Vagina (tissue), 2 donors: ENCODE measurements around the gene SPOCD1. TPM values are rescaled to one million over a fixed set of nuclear protein-coding genes. Genes with fewer than 3 reads are reported as not detected.

ENCODE experiments used
- DNase-seq, 2 donors: peaks; one replicate each; pipeline ENCODE4 v3.0.0-alpha.2; 2017; ENCODE audit errors: extremely low spot score in 2 of 2
- H3K27ac ChIP-seq: fragments of 200-600 bp; sonication (generic); one replicate; pipeline ENCODE4 v1.5.1; 2019
- H3K27me3 ChIP-seq: fragments of 200-600 bp; sonication (generic); one replicate; pipeline ENCODE4 v1.5.1; 2019
- H3K36me3 ChIP-seq, 2 donors: fragments of 200-600 bp; sonication (generic); one replicate each; pipeline ENCODE4 v1.5.1; 2017 to 2019
- H3K4me1 ChIP-seq: fragments of 200-600 bp; sonication (generic); one replicate; pipeline ENCODE4 v1.5.1; 2019
- H3K4me3 ChIP-seq, 2 donors: fragments of 200-600 bp; sonication (generic); 1 replicate in 1 of 2; 2 replicates in 1 of 2; pipeline ENCODE4 v1.5.1; 2016 to 2019
- H3K9me3 ChIP-seq: fragments of 200-600 bp; sonication (generic); one replicate; pipeline ENCODE4 v1.5.1; 2019
- POLR2A ChIP-seq, 2 donors: fragments of 450-650 bp; IDR thresholded peaks; one replicate each; pipeline ENCODE4 v1.6.1; 2017; ENCODE audit warnings: antibody characterized with exemption in 2 of 2, mild to moderate bottlenecking in 2 of 2, moderate library complexity in 2 of 2
- POLR2AphosphoS5 ChIP-seq, 2 donors: sonication (generic); formaldehyde crosslinking; IDR thresholded peaks; one replicate each; pipeline ENCODE4 v1.9.0; 2017; ENCODE audit warnings: antibody characterized with exemption in 2 of 2, mild to moderate bottlenecking in 2 of 2, low read depth in 1 of 2; ENCODE audit not compliant: insufficient read depth in 1 of 2
- intact Hi-C: fragments of 100-400 bp; cut with DNase I; formaldehyde crosslinking; loops from one replicate; pipeline ENCODE4 v1.15.1; 2023
- microRNA-seq: library from miRNA; unstranded; fragments of <30 nt; microRNA quantifications from one replicate; pipeline ENCODE4, GENCODE V29; 2017; ENCODE audit warnings: borderline number of aligned reads, borderline replicate concordance
- small RNA-seq: library from RNA; depleted of rRNA; stranded (forward); fragments of <200 nt; gene quantifications from one replicate; pipeline ENCODE3, GENCODE V24; 2016
- total RNA-seq: library from RNA; depleted of rRNA; stranded (reverse); fragments of >200 nt; gene quantifications from one replicate; pipeline ENCODE4 v1.2.3, GENCODE V29; 2016
- TF ChIP-seq, protein P1 (sequence below), 3 experiments: fragments of 450-650 bp in 2 of 3; fragments of 200-600 bp in 1 of 3; sonication (generic) in 1 of 3; IDR thresholded peaks; one replicate each; pipeline ENCODE4 v1.5.1; 2017 to 2019; ENCODE audit warnings: antibody characterized with exemption in 3 of 3, mild to moderate bottlenecking in 2 of 3, moderate library complexity in 2 of 3

SPOCD1 gene
- total RNA-seq, 1 donor from 2014 or later = 4.2 TPM

DNA sequence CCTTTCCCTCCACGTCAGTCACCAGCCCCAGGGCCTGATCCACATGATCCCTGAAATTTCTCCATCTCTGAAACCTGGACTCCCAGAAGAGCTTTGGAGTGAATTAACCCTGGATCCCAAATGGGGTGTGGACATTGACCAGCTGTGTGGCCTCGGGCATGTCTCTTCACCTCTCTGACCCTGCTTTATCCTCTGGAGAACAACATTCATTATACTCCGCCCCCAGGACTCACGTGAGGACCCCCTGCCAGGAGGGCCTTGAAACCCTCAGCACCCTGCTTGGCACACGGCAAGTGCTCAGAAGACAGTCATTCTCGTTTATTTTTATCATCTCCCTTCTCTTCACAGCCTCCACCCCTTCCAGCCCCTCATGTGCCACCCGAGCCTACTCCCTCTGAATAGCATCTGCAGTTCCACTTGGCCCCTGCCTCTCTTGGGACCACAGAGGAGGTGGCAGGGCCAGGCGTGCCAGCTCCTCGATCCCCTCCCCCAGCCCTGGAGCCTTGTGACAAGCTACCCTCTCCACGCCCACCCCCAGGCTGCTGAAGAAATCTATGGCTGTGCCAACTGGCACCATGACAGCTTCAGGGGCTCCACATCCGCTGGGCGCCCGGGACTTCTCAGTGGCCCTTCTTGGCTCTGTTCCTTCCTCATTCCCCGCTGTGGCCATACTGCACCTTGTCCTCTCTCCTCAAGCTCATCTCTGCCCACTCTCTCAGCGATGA lies 69.7 kb downstream of the SPOCD1 start:
- TF ChIP-seq, protein P1, sequence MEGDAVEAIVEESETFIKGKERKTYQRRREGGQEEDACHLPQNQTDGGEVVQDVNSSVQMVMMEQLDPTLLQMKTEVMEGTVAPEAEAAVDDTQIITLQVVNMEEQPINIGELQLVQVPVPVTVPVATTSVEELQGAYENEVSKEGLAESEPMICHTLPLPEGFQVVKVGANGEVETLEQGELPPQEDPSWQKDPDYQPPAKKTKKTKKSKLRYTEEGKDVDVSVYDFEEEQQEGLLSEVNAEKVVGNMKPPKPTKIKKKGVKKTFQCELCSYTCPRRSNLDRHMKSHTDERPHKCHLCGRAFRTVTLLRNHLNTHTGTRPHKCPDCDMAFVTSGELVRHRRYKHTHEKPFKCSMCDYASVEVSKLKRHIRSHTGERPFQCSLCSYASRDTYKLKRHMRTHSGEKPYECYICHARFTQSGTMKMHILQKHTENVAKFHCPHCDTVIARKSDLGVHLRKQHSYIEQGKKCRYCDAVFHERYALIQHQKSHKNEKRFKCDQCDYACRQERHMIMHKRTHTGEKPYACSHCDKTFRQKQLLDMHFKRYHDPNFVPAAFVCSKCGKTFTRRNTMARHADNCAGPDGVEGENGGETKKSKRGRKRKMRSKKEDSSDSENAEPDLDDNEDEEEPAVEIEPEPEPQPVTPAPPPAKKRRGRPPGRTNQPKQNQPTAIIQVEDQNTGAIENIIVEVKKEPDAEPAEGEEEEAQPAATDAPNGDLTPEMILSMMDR (IDR thresholded peaks at IDR 0.05) = no peak
- TF ChIP-seq POLR2AphosphoS5 (IDR thresholded peaks at IDR 0.05; ENCODE audit: insufficient read depth in 1 of 2, low read depth in 1 of 2) = no peak
- TF ChIP-seq POLR2A (IDR thresholded peaks at IDR 0.05) = no peak
- intact Hi-C loops = no loop called here
- no peak for DNase-seq

GRCh38 chr1:31745096-31745945 lies 70.5 kb downstream of the SPOCD1 start:
- H3K9me3 ChIP-seq = no peaks in the 10 kb centered on the region
- H3K4me1 ChIP-seq = no peaks in the 10 kb centered on the region
- H3K27me3 ChIP-seq = no peaks in the 10 kb centered on the region
- no peak overlapping the region for H3K4me3 ChIP-seq
- intact Hi-C loops = no loop called here
- no peak overlapping the region for H3K27ac ChIP-seq
- no peak for DNase-seq
- no peaks in the 10 kb centered on the region for H3K36me3 ChIP-seq
- no peak for TF ChIP-seq POLR2A (IDR thresholded peaks at IDR 0.05)
- TF ChIP-seq, protein P1 (IDR thresholded peaks at IDR 0.05) = peak; percentile 24 to 54 (median 32)
- no peak for TF ChIP-seq POLR2AphosphoS5 (IDR thresholded peaks at IDR 0.05; ENCODE audit: insufficient read depth in 1 of 2, low read depth in 1 of 2)

More for the DNA sequence above, 69.7 kb downstream of the SPOCD1 start:
- no peak overlapping the region for H3K27ac ChIP-seq
- no peaks in the 10 kb centered on the region for H3K27me3 ChIP-seq
- H3K4me3 ChIP-seq = no peak overlapping the region
- no peaks in the 10 kb centered on the region for H3K36me3 ChIP-seq
- H3K4me1 ChIP-seq = no peaks in the 10 kb centered on the region
- H3K9me3 ChIP-seq = no peaks in the 10 kb centered on the region

GRCh38 chr1:31744165-31744888 lies 71.5 kb downstream of the SPOCD1 start:
- TF ChIP-seq POLR2A (IDR thresholded peaks at IDR 0.05) (no peak), POLR2AphosphoS5 (IDR thresholded peaks at IDR 0.05; ENCODE audit: insufficient read depth in 1 of 2, low read depth in 1 of 2) (no peak)
- TF ChIP-seq, protein P1 (IDR thresholded peaks at IDR 0.05) = no peak

DNA sequence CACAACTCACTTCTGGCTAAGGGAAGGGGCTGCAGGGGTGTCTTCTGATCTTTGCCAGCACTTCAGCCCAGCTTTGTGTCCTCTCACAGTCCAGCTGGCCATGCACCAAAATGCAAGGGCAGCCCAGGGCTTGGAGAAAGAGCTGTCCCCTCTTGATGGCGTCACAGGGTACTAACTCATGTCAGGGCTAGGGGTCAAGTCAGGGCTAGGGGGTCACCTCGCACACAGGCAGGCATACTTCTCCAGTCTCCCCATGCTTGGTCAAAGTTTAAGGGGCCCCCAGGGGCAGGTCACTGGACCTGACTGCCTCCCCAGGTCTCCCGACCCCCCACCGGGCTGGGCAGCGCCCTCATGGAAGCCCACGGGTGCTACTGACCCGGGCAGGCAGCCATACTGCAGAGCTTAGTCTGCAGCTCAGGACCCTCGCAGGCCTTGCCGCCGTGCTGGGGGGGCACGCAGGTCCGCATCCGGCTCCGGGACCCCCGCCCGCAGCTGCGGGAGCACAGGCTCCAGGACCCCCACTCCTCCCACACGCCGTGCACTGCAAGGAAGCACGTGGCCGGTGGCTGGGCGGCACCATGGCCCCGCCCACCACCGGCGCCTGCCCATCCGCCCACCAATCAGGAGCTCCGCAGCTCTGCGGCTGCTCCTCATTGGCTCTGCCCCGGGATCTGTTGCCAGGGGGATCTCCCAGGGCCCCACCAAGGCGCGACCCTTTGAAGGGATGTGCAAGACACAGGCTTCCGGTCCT lies 73.2 kb downstream of the SPOCD1 start:
- no peak for DNase-seq
- Histone ChIP-seq H3K4me3 (no peak overlapping the region), H3K27ac (no peak overlapping the region), H3K9me3 (no peaks in the 10 kb centered on the region), H3K4me1 (no peaks in the 10 kb centered on the region), H3K27me3 (no peaks in the 10 kb centered on the region), H3K36me3 (no peaks in the 10 kb centered on the region)
- intact Hi-C loops = no loop called here
- TF ChIP-seq POLR2AphosphoS5 (IDR thresholded peaks at IDR 0.05; ENCODE audit: insufficient read depth in 1 of 2, low read depth in 1 of 2) = no peak
- TF ChIP-seq POLR2A (IDR thresholded peaks at IDR 0.05) = no peak
- TF ChIP-seq, protein P1 (IDR thresholded peaks at IDR 0.05) = no peak

More at GRCh38 chr1:31744165-31744888, 71.5 kb downstream of the SPOCD1 start:
- intact Hi-C loops = no loop called here
- no peak for DNase-seq
- Histone ChIP-seq H3K9me3 (no peaks in the 10 kb centered on the region), H3K4me1 (no peaks in the 10 kb centered on the region), H3K4me3 (no peak overlapping the region), H3K27ac (no peak overlapping the region), H3K36me3 (no peaks in the 10 kb centered on the region), H3K27me3 (no peaks in the 10 kb centered on the region)

Small RNAs within 50 kb of the gene (microRNA-seq; reads per million reads assigned to microRNA genes)
- not detected for gene MIR4254

Small RNAs within 50 kb of the gene (small RNA-seq; reads per million reads assigned to genes)
- gene MIR4254 = not detected

Other genes starting within 250 kb of the SPOCD1 start
- 142 TPM for gene TINAGL1, start 239.5 kb downstream of the SPOCD1 start, total RNA-seq
- gene HCRTR1, start 198.3 kb downstream of the SPOCD1 start, total RNA-seq = not detected
- gene PEF1, start 171.1 kb downstream of the SPOCD1 start, total RNA-seq = 53.3 TPM
- gene COL16A1, start 112.0 kb downstream of the SPOCD1 start, total RNA-seq = 82.3 TPM
- gene ADGRB2, start 51.7 kb downstream of the SPOCD1 start, total RNA-seq = 3.9 TPM
- 112 TPM for gene PTP4A2, start 122.3 kb upstream of the SPOCD1 start, total RNA-seq
- 104 TPM for gene KHDRBS1, start 197.8 kb upstream of the SPOCD1 start, total RNA-seq